Nasal cavity respiratory epithelium epithelial cell of viscerocranial mucosa (primary cell): Measurements from ENCODE around the gene ITGB8. TPM values are rescaled to one million over a fixed set of nuclear protein-coding genes. Genes with fewer than 3 reads are reported as not detected.

ENCODE experiments used
- total RNA-seq: library from RNA; depleted of rRNA; stranded (reverse); fragments of >200 nt; gene quantifications from 2 replicates; pipeline ENCODE4 v1.2.3, GENCODE V29; 2014

Gene ITGB8
- 7.9 and 80.3 TPM in 2 replicates for total RNA-seq

DNA sequence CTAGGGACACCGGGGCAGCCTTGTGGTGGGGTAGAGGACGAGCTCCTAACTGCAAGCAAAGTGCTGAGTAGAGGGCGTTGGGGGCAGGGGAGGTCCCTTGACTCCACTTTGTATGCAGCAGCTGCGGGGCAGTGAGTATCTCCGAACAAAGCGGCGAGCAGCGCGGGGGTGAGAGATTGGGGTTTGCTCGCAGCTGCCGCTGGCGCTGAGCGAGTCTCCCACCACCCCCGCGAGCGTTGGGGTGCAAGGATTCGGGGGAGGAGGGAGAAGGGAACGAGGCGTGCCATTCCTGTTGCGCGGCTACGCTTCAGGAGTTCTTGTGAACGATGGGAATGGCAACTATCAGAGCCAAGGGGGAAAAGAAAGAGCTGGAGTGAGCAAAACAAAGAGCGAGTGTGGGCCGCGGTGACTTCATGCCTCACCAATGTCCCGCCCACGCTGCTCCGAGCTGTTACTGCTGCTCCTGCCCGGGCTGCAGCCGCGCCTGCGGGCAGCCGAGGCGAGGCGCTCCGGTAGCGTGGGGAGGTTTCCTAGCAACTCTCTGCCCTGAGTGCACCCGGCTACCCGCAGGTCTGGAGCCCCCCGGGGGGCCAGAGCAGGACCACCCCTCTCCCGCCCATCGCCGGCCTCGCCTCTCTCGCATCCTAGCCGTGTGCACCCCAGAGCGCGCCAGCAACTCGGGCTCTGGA lies at the start of gene ITGB8:
Gene ITGB8 (plus strand): TSS at position 662 of the 689 bp plus-strand sequence. CDS start 907 bp downstream, outside the sequence.

Other genes starting within 250 kb of the ITGB8 start
- gene MACC1, start 113.5 kb upstream of the ITGB8 start, total RNA-seq = 38.3 and 59.4 TPM in 2 replicates